Parathyroid adenoma (tissue), 2 donors: ENCODE data around the gene BMF.
"Not testable (repeated sequence)": the region's sequence is repeated elsewhere in the genome, so short reads cannot be mapped to it uniquely, and the experiment has no call there.

Experiments
- H2AFZ ChIP-seq: fragments of 300-600 bp; sonication (generic); one replicate; pipeline ENCODE4 v1.7.0; 2017; ENCODE audit warnings: antibody characterized with exemption, mild to moderate bottlenecking
- H3K27ac ChIP-seq: fragments of 300-600 bp; sonication (generic); one replicate; pipeline ENCODE4 v1.7.0; 2017
- H3K27me3 ChIP-seq: fragments of 300-600 bp; sonication (generic); one replicate; pipeline ENCODE4 v1.7.0; 2017; ENCODE audit warnings: low read length; ENCODE audit not compliant: control insufficient read depth, insufficient read depth
- H3K36me3 ChIP-seq: fragments of 300-600 bp; sonication (generic); one replicate; pipeline ENCODE4 v1.7.0; 2017; ENCODE audit warnings: low read length; ENCODE audit not compliant: control insufficient read depth, insufficient read depth
- H3K4me1 ChIP-seq: fragments of 300-600 bp; sonication (generic); one replicate; pipeline ENCODE4 v1.7.0; 2017; ENCODE audit warnings: control low read depth
- H3K4me2 ChIP-seq: fragments of 300-600 bp; sonication (generic); one replicate; pipeline ENCODE4 v1.7.0; 2017; ENCODE audit warnings: low read length
- H3K4me3 ChIP-seq: fragments of 300-600 bp; sonication (generic); one replicate; pipeline ENCODE4 v1.7.0; 2017; ENCODE audit warnings: low read depth, low read length
- H3K79me2 ChIP-seq: fragments of 300-600 bp; sonication (generic); one replicate; pipeline ENCODE4 v1.7.0; 2017; ENCODE audit warnings: control low read depth
- H3K9ac ChIP-seq: fragments of 300-600 bp; sonication (generic); one replicate; pipeline ENCODE4 v1.7.0; 2017; ENCODE audit warnings: mild to moderate bottlenecking
- H3K9me3 ChIP-seq: fragments of 300-600 bp; sonication (generic); one replicate; pipeline ENCODE4 v1.7.0; 2017; ENCODE audit warnings: low read length; ENCODE audit not compliant: control insufficient read depth
- TF ChIP-seq, protein P1 (sequence below): fragments of 300-600 bp; sonication (generic); IDR thresholded peaks from one replicate; pipeline ENCODE4 v1.7.0; 2017; ENCODE audit warnings: antibody characterized with exemption, mild to moderate bottlenecking
- donor health status: primary hyperparathyroidism.

BMF gene

DNA sequence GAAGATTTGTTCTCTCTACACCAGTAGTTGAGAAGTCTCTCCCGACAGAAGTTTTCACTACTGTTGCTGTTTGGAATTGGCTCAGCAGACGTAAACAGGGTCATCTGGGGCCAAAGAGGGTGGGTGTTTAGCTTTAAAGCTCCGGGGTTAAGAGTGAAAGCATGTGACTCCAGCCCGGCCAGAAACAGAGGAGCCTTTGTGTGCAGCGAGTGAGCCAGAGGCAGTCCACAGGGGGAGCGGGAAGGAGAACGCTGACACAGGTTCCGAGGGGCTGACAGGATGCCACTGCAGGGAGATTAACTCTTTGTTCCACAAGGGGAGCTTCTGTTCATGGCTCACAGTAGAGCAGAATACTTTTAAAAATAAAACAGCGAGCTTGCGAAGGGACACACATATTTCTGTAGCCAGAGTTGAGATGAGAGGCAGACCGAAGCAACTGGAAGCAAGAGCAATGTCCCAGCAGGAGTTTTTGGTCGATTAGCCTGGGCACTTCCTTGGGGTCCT, 26.9 kb downstream of the BMF start:
- no peaks in the 10 kb centered on the region for H3K27me3 ChIP-seq
- H3K27ac ChIP-seq, result peak overlapping the region; percentile 30
- no peaks in the 10 kb centered on the region for H3K79me2 ChIP-seq
- H2AFZ ChIP-seq, result peak overlapping the region; percentile 66
- H3K36me3 ChIP-seq, result no peaks in the 10 kb centered on the region
- no peaks in the 10 kb centered on the region for H3K9me3 ChIP-seq
- H3K9ac ChIP-seq, result no peak overlapping the region
- H3K4me3 ChIP-seq, result peak overlapping the region; percentile 56
- peak overlapping the region; percentile 81 for H3K4me2 ChIP-seq
- H3K4me1 ChIP-seq, result peaks cover 5% of the 10 kb centered on the region
- TF ChIP-seq, protein P1, sequence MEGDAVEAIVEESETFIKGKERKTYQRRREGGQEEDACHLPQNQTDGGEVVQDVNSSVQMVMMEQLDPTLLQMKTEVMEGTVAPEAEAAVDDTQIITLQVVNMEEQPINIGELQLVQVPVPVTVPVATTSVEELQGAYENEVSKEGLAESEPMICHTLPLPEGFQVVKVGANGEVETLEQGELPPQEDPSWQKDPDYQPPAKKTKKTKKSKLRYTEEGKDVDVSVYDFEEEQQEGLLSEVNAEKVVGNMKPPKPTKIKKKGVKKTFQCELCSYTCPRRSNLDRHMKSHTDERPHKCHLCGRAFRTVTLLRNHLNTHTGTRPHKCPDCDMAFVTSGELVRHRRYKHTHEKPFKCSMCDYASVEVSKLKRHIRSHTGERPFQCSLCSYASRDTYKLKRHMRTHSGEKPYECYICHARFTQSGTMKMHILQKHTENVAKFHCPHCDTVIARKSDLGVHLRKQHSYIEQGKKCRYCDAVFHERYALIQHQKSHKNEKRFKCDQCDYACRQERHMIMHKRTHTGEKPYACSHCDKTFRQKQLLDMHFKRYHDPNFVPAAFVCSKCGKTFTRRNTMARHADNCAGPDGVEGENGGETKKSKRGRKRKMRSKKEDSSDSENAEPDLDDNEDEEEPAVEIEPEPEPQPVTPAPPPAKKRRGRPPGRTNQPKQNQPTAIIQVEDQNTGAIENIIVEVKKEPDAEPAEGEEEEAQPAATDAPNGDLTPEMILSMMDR, result no peak

- H3K9me3 ChIP-seq, result no peaks in the 10 kb centered on the region
- no peaks in the 10 kb centered on the region for H3K27me3 ChIP-seq
- no peaks in the 10 kb centered on the region for H3K79me2 ChIP-seq
- H3K27ac ChIP-seq, result peak overlapping the region; percentile 30
- no peak overlapping the region for H3K9ac ChIP-seq
- H3K4me3 ChIP-seq, result peak overlapping the region; percentile 56
- peaks cover 2% of the 10 kb centered on the region for H3K4me1 ChIP-seq
- peak overlapping the region; percentile 81 for H3K4me2 ChIP-seq
- TF ChIP-seq, protein P1, result no peak
- no peaks in the 10 kb centered on the region for H3K36me3 ChIP-seq
- H2AFZ ChIP-seq, result no peak overlapping the region
These were observed 27.8 kb downstream of the BMF start for GRCh38 chr15:40080847-40081246.

GRCh38 chr15:40080104-40080503, 28.6 kb downstream of the BMF start:
- peaks cover 2% of the 10 kb centered on the region for H3K4me1 ChIP-seq
- H3K9me3 ChIP-seq, result no peaks in the 10 kb centered on the region
- no peak overlapping the region for H2AFZ ChIP-seq
- no peak overlapping the region for H3K4me3 ChIP-seq
- no peaks in the 10 kb centered on the region for H3K36me3 ChIP-seq
- H3K9ac ChIP-seq, result no peak overlapping the region
- H3K79me2 ChIP-seq, result no peaks in the 10 kb centered on the region
- H3K27me3 ChIP-seq, result no peaks in the 10 kb centered on the region
- TF ChIP-seq, protein P1, result no peak
- no peak overlapping the region for H3K27ac ChIP-seq
- H3K4me2 ChIP-seq, result no peak overlapping the region

DNA sequence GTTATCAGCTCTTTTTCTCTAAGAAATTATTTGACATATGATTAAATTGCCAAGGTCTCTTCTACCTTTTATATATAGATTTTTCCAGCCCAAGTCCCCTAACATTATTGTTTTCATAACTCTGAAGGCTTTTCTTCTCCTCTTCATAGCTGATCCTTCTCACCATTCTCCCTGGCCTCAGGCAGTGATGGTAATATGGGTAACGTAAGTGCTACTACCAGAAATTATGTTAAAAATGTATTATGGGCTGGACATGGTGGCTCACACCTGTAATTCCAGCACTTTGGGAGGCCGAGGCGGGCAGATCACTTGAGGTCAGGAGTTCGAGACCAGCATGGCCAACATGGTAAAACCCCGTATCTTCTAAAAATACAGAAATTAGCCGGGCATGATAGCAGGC, 29.2 kb downstream of the BMF start:
- no peak overlapping the region for H3K4me3 ChIP-seq
- H3K36me3 ChIP-seq, result no peaks in the 10 kb centered on the region
- H3K27me3 ChIP-seq, result no peaks in the 10 kb centered on the region
- no peak overlapping the region for H3K9ac ChIP-seq
- H3K4me1 ChIP-seq, result peaks cover 2% of the 10 kb centered on the region
- H3K4me2 ChIP-seq, result no peak overlapping the region
- TF ChIP-seq, protein P1, result no peak
- no peak overlapping the region for H3K27ac ChIP-seq
- H2AFZ ChIP-seq, result no peak overlapping the region
- no peaks in the 10 kb centered on the region for H3K9me3 ChIP-seq
- H3K79me2 ChIP-seq, result no peaks in the 10 kb centered on the region

GRCh38 chr15:40075298-40076044, 33.2 kb downstream of the BMF start:
- no peak overlapping the region for H3K27ac ChIP-seq
- no peaks in the 10 kb centered on the region for H3K36me3 ChIP-seq
- TF ChIP-seq, protein P1, result no peak
- no peak overlapping the region for H3K4me3 ChIP-seq
- no peaks in the 10 kb centered on the region for H3K4me1 ChIP-seq
- no peaks in the 10 kb centered on the region for H3K27me3 ChIP-seq
- H3K9me3 ChIP-seq, result no peaks in the 10 kb centered on the region
- H3K79me2 ChIP-seq, result no peaks in the 10 kb centered on the region
- no peak overlapping the region for H3K4me2 ChIP-seq
- H3K9ac ChIP-seq, result no peak overlapping the region
- no peak overlapping the region for H2AFZ ChIP-seq

- not testable (repeated sequence) for H3K27ac ChIP-seq, H3K9ac ChIP-seq, H2AFZ ChIP-seq, H3K36me3 ChIP-seq, H3K27me3 ChIP-seq, H3K4me1 ChIP-seq, H3K4me3 ChIP-seq, H3K4me2 ChIP-seq, H3K9me3 ChIP-seq, H3K79me2 ChIP-seq
These were observed 34.0 kb downstream of the BMF start for GRCh38 chr15:40074656-40075055.
